GM12878 (cell line): ENCODE data around the gene KCNB1.

ENCODE experiments used
- CEBPB ChIP-seq, 2 experiments: fragments of 150-350 bp in 1 of 2; IDR thresholded peaks; 2 replicates each; pipeline ENCODE4 v1.6.1; 2012 to 2014; ENCODE audit warnings: low read depth in 2 of 2, low read length in 2 of 2, borderline replicate concordance in 1 of 2, inconsistent platforms in 1 of 2
- CHD1 ChIP-seq: IDR thresholded peaks from 2 replicates; pipeline ENCODE4 v1.6.1; 2012; ENCODE audit warnings: low read depth, low read length, improper control_type of control experiment
- GABPA ChIP-seq: IDR thresholded peaks from 2 replicates; pipeline ENCODE4 v1.6.1; 2014; ENCODE audit warnings: antibody characterized with exemption, low read depth, mild to moderate bottlenecking, inconsistent platforms
- SIN3A ChIP-seq: IDR thresholded peaks from 2 replicates; pipeline ENCODE4 v1.6.1; 2012; ENCODE audit warnings: low read depth, low read length, improper control_type of control experiment
- ZZZ3 ChIP-seq: IDR thresholded peaks from 2 replicates; pipeline ENCODE4 v1.6.1; 2011; ENCODE audit warnings: low read depth; ENCODE audit not compliant: control insufficient read depth, insufficient read length

- TF ChIP-seq GABPA (no peak), CHD1 (no peak), ZZZ3 (no peak), CEBPB (IDR thresholded peaks at IDR 0.05; ENCODE audit: borderline replicate concordance in 1 of 2, low read depth in 2 of 2, low read length in 2 of 2) (no peak), SIN3A (no peak)
Observed at GRCh38 chr20:49340161-49340966, 142.1 kb downstream of the KCNB1 start.
